ENCODE results near the gene PUDP.

Gene PUDP

GRCh38 chrX:7069556-7069955 is 78.4 kb downstream of the PUDP start:
- H2BK15ac ChIP-seq (replicated peaks; ENCODE audit: low read depth), result no peak overlapping the region
- no peak overlapping the region for H3K23ac ChIP-seq (ENCODE audit: low read length)
- H3K27ac ChIP-seq (ENCODE audit: low read depth, low read length), result no peak overlapping the region
- no peaks in the 10 kb centered on the region for H3K79me1 ChIP-seq (ENCODE audit: low read length)
- no peaks in the 10 kb centered on the region for H3K4me1 ChIP-seq (ENCODE audit: control insufficient read depth, low read depth, low read length)
- H3K27me3 ChIP-seq (ENCODE audit: insufficient read depth, low read length, poor library complexity), result no peaks in the 10 kb centered on the region
- WGBS (ENCODE audit: extremely low coverage, insufficient coverage, low lambda C conversion rate), result no CpG with 5 or more reads among the region's 2 CpGs
- H3K36me3 ChIP-seq (ENCODE audit: control insufficient read depth, insufficient read depth, low read length), result no peaks in the 10 kb centered on the region
- no peak overlapping the region for H2AK5ac ChIP-seq (ENCODE audit: low read length)
- H2BK5ac ChIP-seq (ENCODE audit: low read length), result no peak overlapping the region
- no peak overlapping the region for H3K4ac ChIP-seq (ENCODE audit: low read depth, low read length)
- H4K5ac ChIP-seq (ENCODE audit: low read length), result no peak overlapping the region
- no peak overlapping the region for H3K56ac ChIP-seq (ENCODE audit: low read length)
- H3K4me3 ChIP-seq (ENCODE audit: low read length), result no peak overlapping the region
- H3K18ac ChIP-seq (ENCODE audit: low read length), result no peak overlapping the region
- no peak overlapping the region for H4K8ac ChIP-seq (ENCODE audit: low read depth, low read length)
- H2BK120ac ChIP-seq (ENCODE audit: low read depth, low read length), result no peak overlapping the region
- no peaks in the 10 kb centered on the region for H3K79me2 ChIP-seq (ENCODE audit: control insufficient read depth, insufficient read depth, low read length)
- DNase-seq, result peak; percentile 54
- no peak overlapping the region for H3K4me2 ChIP-seq (ENCODE audit: low read length)
- no peak overlapping the region for H3K9ac ChIP-seq (ENCODE audit: low read length)

- H3K27me3 ChIP-seq (ENCODE audit: insufficient read depth, low read length, poor library complexity), result no peaks in the 10 kb centered on the region
- no peak overlapping the region for H2BK120ac ChIP-seq (ENCODE audit: low read depth, low read length)
- H3K23ac ChIP-seq (ENCODE audit: low read length), result no peak overlapping the region
- H3K36me3 ChIP-seq (ENCODE audit: control insufficient read depth, insufficient read depth, low read length), result no peaks in the 10 kb centered on the region
- H3K56ac ChIP-seq (ENCODE audit: low read length), result no peak overlapping the region
- WGBS (ENCODE audit: extremely low coverage, insufficient coverage, low lambda C conversion rate), result no CpG with 5 or more reads among the region's 10 CpGs
- H3K4me1 ChIP-seq (ENCODE audit: control insufficient read depth, low read depth, low read length), result no peaks in the 10 kb centered on the region
- no peak overlapping the region for H3K18ac ChIP-seq (ENCODE audit: low read length)
- H4K5ac ChIP-seq (ENCODE audit: low read length), result no peak overlapping the region
- H2BK5ac ChIP-seq (ENCODE audit: low read length), result no peak overlapping the region
- H3K4ac ChIP-seq (ENCODE audit: low read depth, low read length), result no peak overlapping the region
- no peak overlapping the region for H4K8ac ChIP-seq (ENCODE audit: low read depth, low read length)
- H3K9ac ChIP-seq (ENCODE audit: low read length), result no peak overlapping the region
- H3K79me1 ChIP-seq (ENCODE audit: low read length), result no peaks in the 10 kb centered on the region
- no peaks in the 10 kb centered on the region for H3K79me2 ChIP-seq (ENCODE audit: control insufficient read depth, insufficient read depth, low read length)
- H2AK5ac ChIP-seq (ENCODE audit: low read length), result no peak overlapping the region
- H3K4me3 ChIP-seq (ENCODE audit: low read length), result no peak overlapping the region
- peak; percentile 43 for DNase-seq
- no peak overlapping the region for H3K27ac ChIP-seq (ENCODE audit: low read depth, low read length)
- no peak overlapping the region for H3K4me2 ChIP-seq (ENCODE audit: low read length)
- no peak overlapping the region for H2BK15ac ChIP-seq (replicated peaks; ENCODE audit: low read depth)
Measured at GRCh38 chrX:7068939-7069367, 79.0 kb downstream of the PUDP start.

- Histone ChIP-seq H4K8ac (ENCODE audit: low read depth, low read length) (no peak overlapping the region), H3K9ac (ENCODE audit: low read length) (no peak overlapping the region), H3K79me1 (ENCODE audit: low read length) (no peaks in the 10 kb centered on the region), H3K4me1 (ENCODE audit: control insufficient read depth, low read depth, low read length) (no peaks in the 10 kb centered on the region), H3K79me2 (ENCODE audit: control insufficient read depth, insufficient read depth, low read length) (no peaks in the 10 kb centered on the region), H3K4ac (ENCODE audit: low read depth, low read length) (no peak overlapping the region), H2BK120ac (ENCODE audit: low read depth, low read length) (no peak overlapping the region), H3K56ac (ENCODE audit: low read length) (no peak overlapping the region), H3K4me2 (ENCODE audit: low read length) (no peak overlapping the region), H4K5ac (ENCODE audit: low read length) (no peak overlapping the region), H3K4me3 (ENCODE audit: low read length) (no peak overlapping the region), H2BK15ac (replicated peaks; ENCODE audit: low read depth) (no peak overlapping the region), H3K27me3 (ENCODE audit: insufficient read depth, low read length, poor library complexity) (no peaks in the 10 kb centered on the region), H3K27ac (ENCODE audit: low read depth, low read length) (no peak overlapping the region), H2AK5ac (ENCODE audit: low read length) (no peak overlapping the region), H3K23ac (ENCODE audit: low read length) (no peak overlapping the region), H3K18ac (ENCODE audit: low read length) (no peak overlapping the region), H2BK5ac (ENCODE audit: low read length) (no peak overlapping the region), H3K36me3 (ENCODE audit: control insufficient read depth, insufficient read depth, low read length) (no peaks in the 10 kb centered on the region)
- no peak for DNase-seq
- no CpG with 5 or more reads among the region's 7 CpGs for WGBS (ENCODE audit: extremely low coverage, insufficient coverage, low lambda C conversion rate)
Measured at GRCh38 chrX:7067256-7067655, 80.7 kb downstream of the PUDP start.

- no CpG with 5 or more reads among the region's 8 CpGs for WGBS (ENCODE audit: extremely low coverage, insufficient coverage, low lambda C conversion rate)
- H2BK5ac ChIP-seq (ENCODE audit: low read length), result no peak overlapping the region
- H3K4ac ChIP-seq (ENCODE audit: low read depth, low read length), result no peak overlapping the region
- H2BK120ac ChIP-seq (ENCODE audit: low read depth, low read length), result no peak overlapping the region
- H2BK15ac ChIP-seq (replicated peaks; ENCODE audit: low read depth), result no peak overlapping the region
- H3K79me2 ChIP-seq (ENCODE audit: control insufficient read depth, insufficient read depth, low read length), result no peaks in the 10 kb centered on the region
- no peak overlapping the region for H3K4me2 ChIP-seq (ENCODE audit: low read length)
- H3K9ac ChIP-seq (ENCODE audit: low read length), result no peak overlapping the region
- H4K8ac ChIP-seq (ENCODE audit: low read depth, low read length), result no peak overlapping the region
- H3K27me3 ChIP-seq (ENCODE audit: insufficient read depth, low read length, poor library complexity), result no peaks in the 10 kb centered on the region
- no peak overlapping the region for H3K23ac ChIP-seq (ENCODE audit: low read length)
- no peaks in the 10 kb centered on the region for H3K36me3 ChIP-seq (ENCODE audit: control insufficient read depth, insufficient read depth, low read length)
- no peak overlapping the region for H3K18ac ChIP-seq (ENCODE audit: low read length)
- no peak overlapping the region for H3K4me3 ChIP-seq (ENCODE audit: low read length)
- DNase-seq, result no peak
- no peak overlapping the region for H2AK5ac ChIP-seq (ENCODE audit: low read length)
- no peaks in the 10 kb centered on the region for H3K4me1 ChIP-seq (ENCODE audit: control insufficient read depth, low read depth, low read length)
- H3K79me1 ChIP-seq (ENCODE audit: low read length), result no peaks in the 10 kb centered on the region
- H3K56ac ChIP-seq (ENCODE audit: low read length), result no peak overlapping the region
- no peak overlapping the region for H3K27ac ChIP-seq (ENCODE audit: low read depth, low read length)
- no peak overlapping the region for H4K5ac ChIP-seq (ENCODE audit: low read length)
Measured at GRCh38 chrX:7065473-7065872, 82.5 kb downstream of the PUDP start.

- H2BK120ac ChIP-seq (ENCODE audit: low read depth, low read length), result no peak overlapping the region
- H3K4me2 ChIP-seq (ENCODE audit: low read length), result no peak overlapping the region
- H3K36me3 ChIP-seq (ENCODE audit: control insufficient read depth, insufficient read depth, low read length), result no peaks in the 10 kb centered on the region
- H3K18ac ChIP-seq (ENCODE audit: low read length), result no peak overlapping the region
- no peak overlapping the region for H2BK15ac ChIP-seq (replicated peaks; ENCODE audit: low read depth)
- WGBS (ENCODE audit: extremely low coverage, insufficient coverage, low lambda C conversion rate), result no CpG with 5 or more reads among the region's 1 CpG
- no peak for DNase-seq
- H3K27ac ChIP-seq (ENCODE audit: low read depth, low read length), result no peak overlapping the region
- no peak overlapping the region for H3K56ac ChIP-seq (ENCODE audit: low read length)
- no peak overlapping the region for H3K23ac ChIP-seq (ENCODE audit: low read length)
- no peaks in the 10 kb centered on the region for H3K79me1 ChIP-seq (ENCODE audit: low read length)
- H3K4ac ChIP-seq (ENCODE audit: low read depth, low read length), result no peak overlapping the region
- H3K27me3 ChIP-seq (ENCODE audit: insufficient read depth, low read length, poor library complexity), result no peaks in the 10 kb centered on the region
- H3K4me3 ChIP-seq (ENCODE audit: low read length), result no peak overlapping the region
- H4K5ac ChIP-seq (ENCODE audit: low read length), result no peak overlapping the region
- H2BK5ac ChIP-seq (ENCODE audit: low read length), result no peak overlapping the region
- H3K4me1 ChIP-seq (ENCODE audit: control insufficient read depth, low read depth, low read length), result no peaks in the 10 kb centered on the region
- H4K8ac ChIP-seq (ENCODE audit: low read depth, low read length), result no peak overlapping the region
- H3K79me2 ChIP-seq (ENCODE audit: control insufficient read depth, insufficient read depth, low read length), result no peaks in the 10 kb centered on the region
- no peak overlapping the region for H3K9ac ChIP-seq (ENCODE audit: low read length)
- H2AK5ac ChIP-seq (ENCODE audit: low read length), result no peak overlapping the region
Measured at GRCh38 chrX:7062903-7063302, 85.0 kb downstream of the PUDP start.

- Histone ChIP-seq H3K4me3 (ENCODE audit: low read length) (no peak overlapping the region), H3K9ac (ENCODE audit: low read length) (no peak overlapping the region), H2BK120ac (ENCODE audit: low read depth, low read length) (no peak overlapping the region), H3K4me2 (ENCODE audit: low read length) (no peak overlapping the region), H3K4me1 (ENCODE audit: control insufficient read depth, low read depth, low read length) (no peaks in the 10 kb centered on the region), H2BK5ac (ENCODE audit: low read length) (no peak overlapping the region), H4K5ac (ENCODE audit: low read length) (no peak overlapping the region), H3K36me3 (ENCODE audit: control insufficient read depth, insufficient read depth, low read length) (no peaks in the 10 kb centered on the region), H3K79me1 (ENCODE audit: low read length) (no peaks in the 10 kb centered on the region), H3K27ac (ENCODE audit: low read depth, low read length) (no peak overlapping the region), H3K27me3 (ENCODE audit: insufficient read depth, low read length, poor library complexity) (no peaks in the 10 kb centered on the region), H2AK5ac (ENCODE audit: low read length) (no peak overlapping the region), H3K56ac (ENCODE audit: low read length) (no peak overlapping the region), H4K8ac (ENCODE audit: low read depth, low read length) (no peak overlapping the region), H3K79me2 (ENCODE audit: control insufficient read depth, insufficient read depth, low read length) (no peaks in the 10 kb centered on the region), H3K18ac (ENCODE audit: low read length) (no peak overlapping the region), H3K23ac (ENCODE audit: low read length) (no peak overlapping the region), H3K4ac (ENCODE audit: low read depth, low read length) (no peak overlapping the region), H2BK15ac (replicated peaks; ENCODE audit: low read depth) (no peak overlapping the region)
- WGBS (ENCODE audit: extremely low coverage, insufficient coverage, low lambda C conversion rate), result no CpG with 5 or more reads among the region's 1 CpG
- no peak for DNase-seq
Measured at GRCh38 chrX:7062276-7062675, 85.7 kb downstream of the PUDP start.
